Measurements from ENCODE around the gene HSPBP1. TPM values are rescaled to one million over a fixed set of nuclear protein-coding genes. Genes with fewer than 3 reads are reported as not detected.

The HSPBP1 gene
- total RNA-seq, 2 experiments from 2014 or later, result 14.3 to 15.1 TPM

DNA sequence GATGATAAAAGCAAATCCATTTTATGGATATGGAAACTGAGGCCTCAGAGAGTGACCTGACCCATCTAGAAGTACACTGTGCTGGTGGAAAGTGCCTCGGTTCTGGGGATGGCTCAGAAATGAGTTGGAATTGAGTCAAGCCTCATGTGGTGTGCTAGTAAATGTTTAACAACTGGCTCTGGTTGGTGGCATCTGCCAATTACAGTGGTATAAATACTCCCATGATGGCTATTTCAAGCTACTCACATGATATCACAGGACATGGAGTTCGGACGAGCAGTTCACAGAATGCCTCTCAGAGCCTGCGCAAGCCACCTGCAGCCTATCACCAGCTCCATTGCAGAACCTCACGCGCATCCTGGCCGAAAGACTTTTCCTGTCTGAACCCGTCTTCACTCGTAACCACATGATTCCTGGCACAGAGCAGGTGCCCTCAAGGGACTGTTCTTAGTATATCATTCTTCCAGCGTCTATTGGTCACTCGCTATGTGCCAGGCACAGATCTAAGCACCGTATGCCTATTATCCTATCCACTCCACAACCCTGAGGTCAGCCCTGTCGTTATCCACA lies 36.1 kb upstream of the HSPBP1 start:
- H3K4me1 ChIP-seq (ENCODE audit: insufficient read depth, low read length), result no peaks in the 10 kb centered on the region
- Mint-ChIP-seq H3K27me3 (peaks cover 4% of the 10 kb centered on the region), H3K4me3 (no peak overlapping the region), H3K9me3 (no peaks in the 10 kb centered on the region), H3K4me1 (ENCODE audit: low read depth) (no peaks in the 10 kb centered on the region), H3K36me3 (ENCODE audit: low read depth) (no peaks in the 10 kb centered on the region), H3K27ac (no peak overlapping the region)
- CTCF ChIA-PET, result no interaction called here
- H3K27ac ChIP-seq (ENCODE audit: low read depth in 1 of 2, low read length in 2 of 2), result no peak overlapping the region
- no peak for ATAC-seq (ENCODE audit: poor library complexity)
- no peak overlapping the region for H3K4me3 ChIP-seq (ENCODE audit: low read length)
- POLR2A ChIA-PET, result no interaction called here
- no peak for DNase-seq
- H3K9me3 ChIP-seq (ENCODE audit: control insufficient read depth in 1 of 2, insufficient read depth in 1 of 2, low read length in 2 of 2), result peaks cover 0 to under 1% of the 10 kb centered on the region in 2 experiments
- H3K36me3 ChIP-seq (ENCODE audit: insufficient read depth, low read length), result no peaks in the 10 kb centered on the region
- no peaks in the 10 kb centered on the region for H3K27me3 ChIP-seq (ENCODE audit: control insufficient read depth in 1 of 2, insufficient read depth in 2 of 2, low read length in 2 of 2)
- TF ChIP-seq, protein P1, sequence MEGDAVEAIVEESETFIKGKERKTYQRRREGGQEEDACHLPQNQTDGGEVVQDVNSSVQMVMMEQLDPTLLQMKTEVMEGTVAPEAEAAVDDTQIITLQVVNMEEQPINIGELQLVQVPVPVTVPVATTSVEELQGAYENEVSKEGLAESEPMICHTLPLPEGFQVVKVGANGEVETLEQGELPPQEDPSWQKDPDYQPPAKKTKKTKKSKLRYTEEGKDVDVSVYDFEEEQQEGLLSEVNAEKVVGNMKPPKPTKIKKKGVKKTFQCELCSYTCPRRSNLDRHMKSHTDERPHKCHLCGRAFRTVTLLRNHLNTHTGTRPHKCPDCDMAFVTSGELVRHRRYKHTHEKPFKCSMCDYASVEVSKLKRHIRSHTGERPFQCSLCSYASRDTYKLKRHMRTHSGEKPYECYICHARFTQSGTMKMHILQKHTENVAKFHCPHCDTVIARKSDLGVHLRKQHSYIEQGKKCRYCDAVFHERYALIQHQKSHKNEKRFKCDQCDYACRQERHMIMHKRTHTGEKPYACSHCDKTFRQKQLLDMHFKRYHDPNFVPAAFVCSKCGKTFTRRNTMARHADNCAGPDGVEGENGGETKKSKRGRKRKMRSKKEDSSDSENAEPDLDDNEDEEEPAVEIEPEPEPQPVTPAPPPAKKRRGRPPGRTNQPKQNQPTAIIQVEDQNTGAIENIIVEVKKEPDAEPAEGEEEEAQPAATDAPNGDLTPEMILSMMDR (IDR thresholded peaks at IDR 0.05), result no peak
- intact Hi-C loops (cut with DNase I, micrococcal nuclease), result no loop called here

DNA sequence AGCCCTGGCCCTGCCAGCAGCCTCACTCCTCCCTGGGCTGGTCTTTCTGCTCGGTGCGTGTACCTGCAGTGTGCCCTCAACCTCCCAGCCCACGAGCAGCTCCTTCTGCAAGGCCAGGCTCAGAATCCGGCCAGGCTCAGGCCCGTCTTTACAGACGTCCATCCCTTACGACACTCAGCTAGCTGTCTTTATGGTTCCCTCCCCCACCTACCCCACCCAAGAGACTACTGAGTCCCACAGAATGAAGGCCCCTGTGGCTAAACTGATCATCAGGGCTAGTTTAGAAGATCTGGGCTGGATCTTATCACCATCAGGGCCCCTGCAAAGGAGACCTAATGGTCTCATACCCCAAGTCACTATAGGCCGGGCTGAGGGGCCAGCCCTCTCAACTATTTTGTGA lies 34.5 kb upstream of the HSPBP1 start:
- intact Hi-C loops (cut with DNase I, micrococcal nuclease), result no loop called here
- H3K4me1 Mint-ChIP-seq (ENCODE audit: low read depth), result no peaks in the 10 kb centered on the region
- Histone ChIP-seq H3K36me3 (ENCODE audit: insufficient read depth, low read length) (no peaks in the 10 kb centered on the region), H3K27ac (ENCODE audit: low read depth in 1 of 2, low read length in 2 of 2) (no peak overlapping the region), H3K9me3 (ENCODE audit: control insufficient read depth in 1 of 2, insufficient read depth in 1 of 2, low read length in 2 of 2) (peaks cover 0 to 4% of the 10 kb centered on the region in 2 experiments), H3K27me3 (ENCODE audit: control insufficient read depth in 1 of 2, insufficient read depth in 2 of 2, low read length in 2 of 2) (no peaks in the 10 kb centered on the region), H3K4me3 (ENCODE audit: low read length) (no peak overlapping the region), H3K4me1 (ENCODE audit: insufficient read depth, low read length) (no peaks in the 10 kb centered on the region)
- H3K36me3 Mint-ChIP-seq (ENCODE audit: low read depth), result no peaks in the 10 kb centered on the region
- H3K4me3 Mint-ChIP-seq, result no peak overlapping the region
- no peaks in the 10 kb centered on the region for H3K9me3 Mint-ChIP-seq
- no peak overlapping the region for H3K27ac Mint-ChIP-seq
- ChIA-PET POLR2A (no interaction called here), CTCF (no interaction called here)
- no peak for DNase-seq
- TF ChIP-seq, protein P1 (IDR thresholded peaks at IDR 0.05), result no peak
- no peak for ATAC-seq (ENCODE audit: poor library complexity)
- H3K27me3 Mint-ChIP-seq, result no peaks in the 10 kb centered on the region

DNA sequence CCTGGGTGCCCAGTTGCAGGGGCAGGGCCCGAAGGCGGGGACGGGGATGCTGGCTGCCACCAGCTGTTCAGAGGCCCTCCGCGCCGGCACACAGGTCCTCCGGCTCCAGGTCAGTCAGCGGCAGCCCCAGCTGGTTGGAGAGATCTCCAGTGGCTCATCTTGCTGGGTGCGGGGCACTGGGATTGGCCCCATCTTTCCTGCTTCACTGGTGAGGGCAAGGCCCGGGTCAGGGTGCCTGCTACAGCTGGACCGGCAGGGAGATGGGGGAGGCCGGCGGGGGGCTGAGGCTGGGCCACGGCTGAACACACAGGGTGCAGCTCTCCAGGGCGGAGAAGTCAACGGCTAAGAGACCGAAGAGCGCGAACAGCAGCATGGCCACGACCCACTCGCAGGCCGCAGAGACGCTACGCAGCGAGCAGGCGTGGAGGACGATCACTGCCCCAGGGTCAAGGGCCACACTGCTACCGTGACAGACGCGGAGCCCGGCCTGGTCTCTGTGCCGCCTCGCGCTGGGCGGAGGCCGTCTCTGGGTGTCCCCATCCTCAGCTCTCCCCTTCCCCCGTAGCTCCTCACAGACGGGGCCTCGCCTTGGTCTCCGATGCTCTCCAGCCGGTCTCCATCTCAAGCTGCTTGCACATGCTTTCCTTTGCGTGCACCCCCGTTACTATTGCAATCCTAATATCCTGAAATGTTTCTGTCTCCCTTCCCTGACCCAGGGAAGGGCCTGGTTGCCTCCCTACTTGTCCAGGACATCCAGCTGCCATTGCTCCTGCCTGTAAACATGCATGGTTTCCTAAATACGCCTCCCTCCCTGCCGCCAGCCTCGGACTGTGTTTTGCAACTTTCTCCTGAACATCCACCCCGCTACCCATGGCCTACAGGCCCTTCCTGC lies 33.0 kb upstream of the HSPBP1 start:
- Mint-ChIP-seq H3K27me3 (no peaks in the 10 kb centered on the region), H3K27ac (no peak overlapping the region), H3K4me3 (no peak overlapping the region), H3K36me3 (ENCODE audit: low read depth) (no peaks in the 10 kb centered on the region), H3K4me1 (ENCODE audit: low read depth) (no peaks in the 10 kb centered on the region), H3K9me3 (no peaks in the 10 kb centered on the region)
- ChIA-PET POLR2A (interaction anchor here (0.9 kb wide), 1 partner anchor 27 kb away, joined by 3 read pairs; the partner anchor contains the start of gene KMT5C), CTCF (no interaction called here)
- intact Hi-C loops (cut with DNase I, micrococcal nuclease), result no loop called here
- peaks cover 0 to 7% of the 10 kb centered on the region in 2 experiments for H3K9me3 ChIP-seq (ENCODE audit: control insufficient read depth in 1 of 2, insufficient read depth in 1 of 2, low read length in 2 of 2)
- no peaks in the 10 kb centered on the region for H3K27me3 ChIP-seq (ENCODE audit: control insufficient read depth in 1 of 2, insufficient read depth in 2 of 2, low read length in 2 of 2)
- no peaks in the 10 kb centered on the region for H3K4me1 ChIP-seq (ENCODE audit: insufficient read depth, low read length)
- no peak overlapping the region for H3K4me3 ChIP-seq (ENCODE audit: low read length)
- ATAC-seq (ENCODE audit: poor library complexity) (no peak), DNase-seq (no peak)
- TF ChIP-seq, protein P1 (IDR thresholded peaks at IDR 0.05), result no peak
- H3K36me3 ChIP-seq (ENCODE audit: insufficient read depth, low read length), result no peaks in the 10 kb centered on the region
- no peak overlapping the region for H3K27ac ChIP-seq (ENCODE audit: low read depth in 1 of 2, low read length in 2 of 2)
